Liver (tissue), 9 donors: ENCODE measurements around the gene PLEKHH2. TPM values are rescaled to one million over a fixed set of nuclear protein-coding genes. Genes with fewer than 3 reads are reported as not detected.

Experiments
- DNase-seq: peaks from one replicate; pipeline ENCODE4 v3.0.0-alpha.2; 2017; ENCODE audit warnings: low spot score
- H3K27ac ChIP-seq, 2 donors: one replicate each; pipeline ENCODE4 v1.7.0; 2013; ENCODE audit warnings: inconsistent platforms in 2 of 2, low read length in 2 of 2, control low read depth in 1 of 2, low read depth in 1 of 2, mild to moderate bottlenecking in 1 of 2
- H3K27me3 ChIP-seq, 4 donors: one replicate each; pipeline versions ENCODE4 v1.6.1 to v1.7.0; 2013; ENCODE audit warnings: low read length in 3 of 4, inconsistent platforms in 1 of 4, mild to moderate bottlenecking in 1 of 4, moderate library complexity in 1 of 4; ENCODE audit not compliant: control insufficient read depth in 4 of 4, insufficient read depth in 4 of 4
- H3K36me3 ChIP-seq, 4 donors: one replicate each; pipeline versions ENCODE4 v1.6.1 to v1.7.0; 2013; ENCODE audit warnings: low read length in 3 of 4, mild to moderate bottlenecking in 3 of 4, low read depth in 1 of 4, moderate library complexity in 1 of 4; ENCODE audit not compliant: control insufficient read depth in 4 of 4, insufficient read depth in 3 of 4
- H3K4me1 ChIP-seq, 4 donors: one replicate each; pipeline versions ENCODE4 v1.6.1 to v1.7.0; 2013; ENCODE audit warnings: low read length in 3 of 4, mild to moderate bottlenecking in 3 of 4, moderate library complexity in 1 of 4; ENCODE audit not compliant: control insufficient read depth in 4 of 4, insufficient read depth in 4 of 4
- H3K4me3 ChIP-seq, 3 donors: one replicate each; pipeline versions ENCODE4 v1.6.1 to v1.7.0; 2013; ENCODE audit warnings: low read length in 3 of 3, control low read depth in 1 of 3, low read depth in 1 of 3, mild to moderate bottlenecking in 1 of 3
- H3K9ac ChIP-seq, 2 donors: one replicate each; pipeline ENCODE4 v1.7.0; 2013; ENCODE audit warnings: low read length in 2 of 2, mild to moderate bottlenecking in 2 of 2, moderate library complexity in 2 of 2, control low read depth in 1 of 2, low read depth in 1 of 2
- H3K9me3 ChIP-seq, 4 donors: one replicate each; pipeline versions ENCODE4 v1.6.1 to v1.7.0; 2013; ENCODE audit warnings: low read length in 3 of 4; ENCODE audit not compliant: control insufficient read depth in 4 of 4
- CTCF ChIP-seq: fragments of 150-350 bp; IDR thresholded peaks from 2 replicates; pipeline ENCODE4 v1.5.1; 2017; ENCODE audit warnings: improper control_type of control experiment, low read depth, low read length; ENCODE audit not compliant: missing input control
- EGR1 ChIP-seq, 2 donors: IDR thresholded peaks; 2 replicates each; pipeline ENCODE4 v1.6.1; 2016 to 2018; ENCODE audit warnings: antibody characterized with exemption in 2 of 2, low read depth in 2 of 2
- FOXA2 ChIP-seq: IDR thresholded peaks from 2 replicates; pipeline ENCODE4 v1.6.1; 2016; ENCODE audit warnings: antibody characterized with exemption
- GABPA ChIP-seq, 2 donors: IDR thresholded peaks in 1 of 2; conservative IDR thresholded peaks in 1 of 2; 2 replicates each; pipeline ENCODE4 v1.6.1; 2016; ENCODE audit warnings: antibody characterized with exemption in 2 of 2, mild to moderate bottlenecking in 1 of 2, moderate library complexity in 1 of 2
- HNF4A ChIP-seq, 2 donors: conservative IDR thresholded peaks; 2 replicates each; pipeline ENCODE4 v1.6.1; 2016; ENCODE audit warnings: antibody characterized with exemption in 2 of 2, mild to moderate bottlenecking in 2 of 2
- JUND ChIP-seq, 2 donors: IDR thresholded peaks; 2 replicates each; pipeline ENCODE4 v1.6.1; 2016; ENCODE audit warnings: antibody characterized with exemption in 2 of 2
- NR2F2 ChIP-seq: IDR thresholded peaks from 2 replicates; pipeline ENCODE4 v1.6.1; 2016; ENCODE audit warnings: antibody characterized with exemption
- RAD21 ChIP-seq, 2 donors: IDR thresholded peaks; 2 replicates each; pipeline ENCODE4 v1.6.1; 2016; ENCODE audit warnings: antibody characterized with exemption in 2 of 2, mild to moderate bottlenecking in 2 of 2
- RXRA ChIP-seq, 2 donors: IDR thresholded peaks; 2 replicates each; pipeline ENCODE4 v1.6.1; 2017 to 2018; ENCODE audit warnings: antibody characterized with exemption in 2 of 2, mild to moderate bottlenecking in 1 of 2
- SP1 ChIP-seq: IDR thresholded peaks from 2 replicates; pipeline ENCODE4 v1.6.1; 2018; ENCODE audit warnings: antibody characterized with exemption, mild to moderate bottlenecking
- YY1 ChIP-seq: IDR thresholded peaks from 2 replicates; pipeline ENCODE4 v1.6.1; 2016; ENCODE audit warnings: antibody characterized with exemption, mild to moderate bottlenecking
- ZBTB33 ChIP-seq: IDR thresholded peaks from 2 replicates; pipeline ENCODE4 v1.6.1; 2016; ENCODE audit warnings: antibody characterized with exemption
- WGBS: extraction: QIAGEN DNeasy Blood & Tissue Kit; methylation state at CpG from one replicate; pipeline ENCODE4 v1.1.7; 2013; 5-methylcytosine and 5-hydroxymethylcytosine counted together
- polyA plus RNA-seq, 2 donors: library from polyadenylated mRNA; stranded (reverse) in 1 of 2; unstranded in 1 of 2; fragments of 200-250 nt in 1 of 2; fragments of >200 nt in 1 of 2; fragmentation: Nextera tagmentation in 1 of 2; extraction: Ambion mirVana in 1 of 2; gene quantifications; one replicate each; pipeline versions ENCODE4 v1.2.1 to v1.2.3, GENCODE V29; 2013 to 2015
- total RNA-seq, 2 donors: library from RNA; depleted of rRNA; stranded (reverse); fragments of >200 nt; gene quantifications; one replicate each; pipeline ENCODE4 v1.2.3, GENCODE V29; 2014
- TF ChIP-seq, protein P1 (sequence below): IDR thresholded peaks from 2 replicates; pipeline ENCODE4 v1.6.1; 2016; ENCODE audit warnings: antibody characterized with exemption, mild to moderate bottlenecking
- donor health status: healthy.
- donor health status: healthy.
- donor health status: healthy.
- donor health status: healthy.
- donor health status: healthy.

PLEKHH2 gene
- total and polyA plus RNA-seq, 4 donors = 0.51 to 3.8 (median 1.0) TPM

DNA sequence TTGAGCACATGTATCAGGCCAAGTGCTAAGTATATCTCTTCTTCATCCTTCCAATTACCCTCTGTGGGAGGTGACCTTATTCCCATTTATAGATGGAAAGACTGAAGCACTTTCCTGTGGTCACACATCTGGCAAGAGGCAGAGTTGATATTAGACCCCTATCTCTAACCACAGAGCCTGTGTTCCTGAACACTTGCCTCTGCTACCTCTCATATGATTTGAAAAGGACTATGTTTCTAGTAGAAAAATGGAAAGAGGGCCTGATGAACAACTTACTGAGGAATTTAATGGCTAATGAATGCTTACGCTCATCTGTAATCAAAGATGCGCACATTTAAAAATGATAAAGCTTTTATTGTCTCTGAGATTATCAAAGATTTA is 90.6 kb downstream of the PLEKHH2 start:
- Histone ChIP-seq H3K4me1 (peaks cover 0 to 4% (median 3%) of the 10 kb centered on the region in 4 donors), H3K27ac (no peak overlapping the region), H3K4me3 (no peak overlapping the region), H3K36me3 (no peaks in the 10 kb centered on the region), H3K9ac (no peak overlapping the region), H3K27me3 (no peaks in the 10 kb centered on the region), H3K9me3 (no peaks in the 10 kb centered on the region)
- 99% methylated on average over 2 of the region's 2 CpGs for WGBS
- no peak for DNase-seq
- TF ChIP-seq JUND (IDR thresholded peaks at IDR 0.05) (no peak), GABPA (IDR thresholded peaks at IDR 0.05 in 1 of 2, conservative IDR thresholded peaks at IDR 0.05 in 1 of 2) (no peak), ZBTB33 (no peak), FOXA2 (no peak), CTCF (no peak), RAD21 (IDR thresholded peaks at IDR 0.05) (no peak), SP1 (no peak), YY1 (no peak), EGR1 (IDR thresholded peaks at IDR 0.05; ENCODE audit: low read depth in 2 of 2) (no peak)

GRCh38 chr2:43729491-43730174 is 92.6 kb downstream of the PLEKHH2 start:
- TF ChIP-seq SP1 (no peak), GABPA (IDR thresholded peaks at IDR 0.05 in 1 of 2, conservative IDR thresholded peaks at IDR 0.05 in 1 of 2) (no peak), YY1 (no peak), HNF4A (conservative IDR thresholded peaks at IDR 0.05) (no peak), NR2F2 (no peak), RXRA (IDR thresholded peaks at IDR 0.05) (no peak)
- TF ChIP-seq, protein P1, sequence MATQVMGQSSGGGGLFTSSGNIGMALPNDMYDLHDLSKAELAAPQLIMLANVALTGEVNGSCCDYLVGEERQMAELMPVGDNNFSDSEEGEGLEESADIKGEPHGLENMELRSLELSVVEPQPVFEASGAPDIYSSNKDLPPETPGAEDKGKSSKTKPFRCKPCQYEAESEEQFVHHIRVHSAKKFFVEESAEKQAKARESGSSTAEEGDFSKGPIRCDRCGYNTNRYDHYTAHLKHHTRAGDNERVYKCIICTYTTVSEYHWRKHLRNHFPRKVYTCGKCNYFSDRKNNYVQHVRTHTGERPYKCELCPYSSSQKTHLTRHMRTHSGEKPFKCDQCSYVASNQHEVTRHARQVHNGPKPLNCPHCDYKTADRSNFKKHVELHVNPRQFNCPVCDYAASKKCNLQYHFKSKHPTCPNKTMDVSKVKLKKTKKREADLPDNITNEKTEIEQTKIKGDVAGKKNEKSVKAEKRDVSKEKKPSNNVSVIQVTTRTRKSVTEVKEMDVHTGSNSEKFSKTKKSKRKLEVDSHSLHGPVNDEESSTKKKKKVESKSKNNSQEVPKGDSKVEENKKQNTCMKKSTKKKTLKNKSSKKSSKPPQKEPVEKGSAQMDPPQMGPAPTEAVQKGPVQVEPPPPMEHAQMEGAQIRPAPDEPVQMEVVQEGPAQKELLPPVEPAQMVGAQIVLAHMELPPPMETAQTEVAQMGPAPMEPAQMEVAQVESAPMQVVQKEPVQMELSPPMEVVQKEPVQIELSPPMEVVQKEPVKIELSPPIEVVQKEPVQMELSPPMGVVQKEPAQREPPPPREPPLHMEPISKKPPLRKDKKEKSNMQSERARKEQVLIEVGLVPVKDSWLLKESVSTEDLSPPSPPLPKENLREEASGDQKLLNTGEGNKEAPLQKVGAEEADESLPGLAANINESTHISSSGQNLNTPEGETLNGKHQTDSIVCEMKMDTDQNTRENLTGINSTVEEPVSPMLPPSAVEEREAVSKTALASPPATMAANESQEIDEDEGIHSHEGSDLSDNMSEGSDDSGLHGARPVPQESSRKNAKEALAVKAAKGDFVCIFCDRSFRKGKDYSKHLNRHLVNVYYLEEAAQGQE = no peak
- Histone ChIP-seq H3K9ac (no peak overlapping the region), H3K27ac (no peak overlapping the region), H3K4me1 (peaks cover 0 to 4% (median 3%) of the 10 kb centered on the region in 4 donors), H3K4me3 (no peak overlapping the region), H3K36me3 (no peaks in the 10 kb centered on the region), H3K9me3 (no peaks in the 10 kb centered on the region), H3K27me3 (no peaks in the 10 kb centered on the region)
- WGBS = 66% methylated on average over 5 of the region's 5 CpGs
- DNase-seq = no peak
